Calu3 (cell line): ENCODE data around the gene ZNF341. TPM values are rescaled to one million over a fixed set of nuclear protein-coding genes. Genes with fewer than 3 reads are reported as not detected.

Experiments used
- BruUV-seq: library from RNA; stranded (reverse); fragments of 400-500 nt; replicated peaks from 2 replicates; lab custom pipeline; 2021; lab: Mats Ljungman, UMichigan
- CTCF ChIA-PET: fragments of 300-600 bp; sonication (Branson Sonifier 250); formaldehyde crosslinking; loops from one replicate; lab custom pipeline; 2022; ENCODE audit warnings: antibody characterized with exemption; lab: Charles Lee
- DNase-seq: peaks from one replicate; pipeline ENCODE4 v3.0.0; 2022
- H3K27ac Mint-ChIP-seq: one replicate; pipeline ENCODE4 v1.8.0; 2022; ENCODE audit warnings: mixed read lengths; ENCODE audit not compliant: unreplicated experiment
- H3K27me3 Mint-ChIP-seq: one replicate; pipeline ENCODE4 v1.8.0; 2022; ENCODE audit warnings: mixed read lengths; ENCODE audit not compliant: unreplicated experiment
- H3K36me3 Mint-ChIP-seq: one replicate; pipeline ENCODE4 v1.8.0; 2022; ENCODE audit warnings: mild to moderate bottlenecking, moderate library complexity, mixed read lengths; ENCODE audit not compliant: insufficient read depth, unreplicated experiment
- H3K4me1 Mint-ChIP-seq: one replicate; pipeline ENCODE4 v1.8.0; 2022; ENCODE audit warnings: mild to moderate bottlenecking, low read depth, mixed read lengths; ENCODE audit not compliant: unreplicated experiment
- H3K4me3 Mint-ChIP-seq: one replicate; pipeline ENCODE4 v1.8.0; 2022; ENCODE audit warnings: mild to moderate bottlenecking, low read depth, moderate library complexity, mixed read lengths; ENCODE audit not compliant: unreplicated experiment
- H3K9me3 Mint-ChIP-seq: one replicate; pipeline ENCODE4 v1.8.0; 2022; ENCODE audit warnings: low read depth, mixed read lengths; ENCODE audit not compliant: unreplicated experiment
- intact Hi-C: fragments of 100-400 bp; cut with micrococcal nuclease; formaldehyde crosslinking; loops from one replicate; pipeline ENCODE4 v1.10.0; 2022; ENCODE audit not compliant: unreplicated experiment
- total RNA-seq: library from RNA; stranded (reverse); gene quantifications from 2 replicates; pipeline ENCODE4 v1.2.3, GENCODE V29; 2022
- TF ChIP-seq, protein P1 (sequence below): fragments of 200-600 bp; IDR thresholded peaks from one replicate; pipeline ENCODE4 v1.8.0; 2022; ENCODE audit warnings: antibody characterized with exemption; ENCODE audit not compliant: unreplicated experiment

ZNF341 gene
- total RNA-seq, 1 experiment from 2014 or later, result 12.9 TPM

DNA sequence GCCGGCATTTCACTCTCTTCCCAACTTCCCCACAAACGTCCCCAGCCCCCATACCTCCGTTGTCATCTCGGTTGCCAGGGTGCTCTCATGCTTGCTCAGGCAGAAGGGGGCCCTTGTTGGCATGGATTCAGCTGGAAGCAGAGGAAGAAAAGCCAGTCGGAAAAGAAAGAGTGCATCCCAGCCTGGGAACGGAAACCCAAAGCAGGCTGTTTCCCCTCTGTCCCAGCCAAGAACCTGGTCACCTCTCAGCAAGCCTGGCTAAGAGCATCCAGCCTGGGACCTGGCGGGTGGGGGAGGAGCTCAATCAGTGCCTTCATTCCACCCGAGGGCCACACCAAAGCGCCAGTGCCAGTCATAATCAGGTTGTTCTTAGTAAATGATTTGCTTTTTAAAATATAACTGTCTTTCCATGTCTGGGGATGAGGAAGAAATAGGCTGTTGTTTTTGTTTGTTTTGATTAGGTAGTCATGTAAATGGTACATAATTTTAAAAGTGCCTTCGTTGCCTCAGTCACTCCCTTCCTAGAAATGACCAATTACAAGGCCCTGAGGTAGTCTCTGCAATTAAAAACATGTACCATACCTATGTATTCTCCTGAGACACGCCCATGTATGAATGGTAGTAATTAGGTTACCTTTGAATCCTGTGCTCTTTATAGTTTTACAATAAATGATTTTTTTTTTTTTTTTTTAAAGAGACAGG, 100.5 kb downstream of the ZNF341 start:
- BruUV-seq, result no TSS peak
- H3K4me1 Mint-ChIP-seq, result peaks cover 83% of the 10 kb centered on the region
- intact Hi-C loops, result loop anchor here (2.0 kb wide), 1 partner anchor 35 kb away; no protein-coding TSS in a partner anchor
- no peaks in the 10 kb centered on the region for H3K27me3 Mint-ChIP-seq
- no peak overlapping the region for H3K4me3 Mint-ChIP-seq
- CTCF ChIA-PET, result interaction anchor here (1.0 kb wide), 1 partner anchor 19 kb away, joined by 3 read pairs; no protein-coding TSS in a partner anchor
- peaks cover 28% of the 10 kb centered on the region for H3K36me3 Mint-ChIP-seq
- no peak for DNase-seq
- no peak overlapping the region for H3K27ac Mint-ChIP-seq
- TF ChIP-seq, protein P1, sequence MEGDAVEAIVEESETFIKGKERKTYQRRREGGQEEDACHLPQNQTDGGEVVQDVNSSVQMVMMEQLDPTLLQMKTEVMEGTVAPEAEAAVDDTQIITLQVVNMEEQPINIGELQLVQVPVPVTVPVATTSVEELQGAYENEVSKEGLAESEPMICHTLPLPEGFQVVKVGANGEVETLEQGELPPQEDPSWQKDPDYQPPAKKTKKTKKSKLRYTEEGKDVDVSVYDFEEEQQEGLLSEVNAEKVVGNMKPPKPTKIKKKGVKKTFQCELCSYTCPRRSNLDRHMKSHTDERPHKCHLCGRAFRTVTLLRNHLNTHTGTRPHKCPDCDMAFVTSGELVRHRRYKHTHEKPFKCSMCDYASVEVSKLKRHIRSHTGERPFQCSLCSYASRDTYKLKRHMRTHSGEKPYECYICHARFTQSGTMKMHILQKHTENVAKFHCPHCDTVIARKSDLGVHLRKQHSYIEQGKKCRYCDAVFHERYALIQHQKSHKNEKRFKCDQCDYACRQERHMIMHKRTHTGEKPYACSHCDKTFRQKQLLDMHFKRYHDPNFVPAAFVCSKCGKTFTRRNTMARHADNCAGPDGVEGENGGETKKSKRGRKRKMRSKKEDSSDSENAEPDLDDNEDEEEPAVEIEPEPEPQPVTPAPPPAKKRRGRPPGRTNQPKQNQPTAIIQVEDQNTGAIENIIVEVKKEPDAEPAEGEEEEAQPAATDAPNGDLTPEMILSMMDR, result no peak
- no peaks in the 10 kb centered on the region for H3K9me3 Mint-ChIP-seq

DNA sequence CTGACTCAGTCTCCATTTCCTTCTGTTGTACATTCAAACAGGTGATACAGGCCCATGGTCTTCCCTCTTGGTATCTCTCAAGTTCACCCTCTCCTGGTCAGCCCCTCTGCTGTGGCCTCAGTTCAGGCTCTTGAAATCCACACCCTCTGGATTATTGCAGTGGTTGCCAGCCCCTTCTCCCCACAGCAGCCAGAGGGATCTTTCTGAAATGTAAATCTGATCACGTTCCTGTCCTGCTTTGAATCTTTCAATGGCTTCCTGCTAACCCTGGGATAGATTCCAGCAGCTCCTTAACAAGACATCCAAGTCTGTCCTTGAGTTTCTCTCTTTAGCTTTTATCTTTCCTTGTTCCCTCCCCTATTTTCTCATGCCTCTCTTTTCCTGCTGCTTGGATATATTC, 101.5 kb downstream of the ZNF341 start:
- intact Hi-C loops, result loop anchor here (2.0 kb wide), 1 partner anchor 37 kb away; no protein-coding TSS in a partner anchor
- peaks cover 28% of the 10 kb centered on the region for H3K36me3 Mint-ChIP-seq
- TF ChIP-seq, protein P1, result no peak
- H3K27me3 Mint-ChIP-seq, result no peaks in the 10 kb centered on the region
- no peak for DNase-seq
- no peaks in the 10 kb centered on the region for H3K9me3 Mint-ChIP-seq
- H3K4me1 Mint-ChIP-seq, result peaks cover 85% of the 10 kb centered on the region
- no peak overlapping the region for H3K4me3 Mint-ChIP-seq
- BruUV-seq, result no TSS peak
- CTCF ChIA-PET, result no interaction called here
- peak overlapping the region; percentile 17 for H3K27ac Mint-ChIP-seq

DNA sequence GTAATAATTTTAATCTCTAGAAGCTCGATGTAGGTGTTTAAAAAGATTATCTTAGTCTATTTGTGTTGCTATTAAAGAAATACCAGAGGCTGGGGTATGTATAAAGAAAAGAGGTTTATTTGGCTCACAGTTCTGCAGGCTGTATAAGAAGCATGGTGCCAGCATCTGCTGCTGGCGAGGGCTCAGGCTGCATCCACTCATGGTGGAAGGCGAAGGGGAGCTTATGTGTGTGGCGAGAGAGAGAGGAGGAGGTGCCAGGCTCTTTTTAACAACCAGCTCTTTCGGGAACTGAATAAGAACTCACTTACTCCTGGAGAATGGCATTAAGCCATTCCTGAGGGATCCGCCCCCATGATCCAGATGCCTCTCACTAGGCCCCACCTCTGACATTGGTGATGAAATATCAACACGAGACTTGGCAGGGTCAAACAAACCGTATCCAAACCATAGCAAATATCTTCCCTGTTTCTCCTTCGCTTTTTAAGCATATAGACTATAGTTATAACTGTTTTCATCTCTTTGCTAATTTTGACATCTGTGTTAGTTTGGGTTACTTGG, 103.9 kb downstream of the ZNF341 start:
- intact Hi-C loops, result no loop called here
- peaks cover 88% of the 10 kb centered on the region for H3K4me1 Mint-ChIP-seq
- no peaks in the 10 kb centered on the region for H3K9me3 Mint-ChIP-seq
- TF ChIP-seq, protein P1, result no peak
- CTCF ChIA-PET, result interaction anchor here (0.5 kb wide), 1 partner anchor 208 kb away, joined by 3 read pairs; no protein-coding TSS in a partner anchor
- no peak overlapping the region for H3K27ac Mint-ChIP-seq
- no peak overlapping the region for H3K4me3 Mint-ChIP-seq
- no TSS peak for BruUV-seq
- H3K27me3 Mint-ChIP-seq, result no peaks in the 10 kb centered on the region
- peaks cover 36% of the 10 kb centered on the region for H3K36me3 Mint-ChIP-seq
- no peak for DNase-seq

DNA sequence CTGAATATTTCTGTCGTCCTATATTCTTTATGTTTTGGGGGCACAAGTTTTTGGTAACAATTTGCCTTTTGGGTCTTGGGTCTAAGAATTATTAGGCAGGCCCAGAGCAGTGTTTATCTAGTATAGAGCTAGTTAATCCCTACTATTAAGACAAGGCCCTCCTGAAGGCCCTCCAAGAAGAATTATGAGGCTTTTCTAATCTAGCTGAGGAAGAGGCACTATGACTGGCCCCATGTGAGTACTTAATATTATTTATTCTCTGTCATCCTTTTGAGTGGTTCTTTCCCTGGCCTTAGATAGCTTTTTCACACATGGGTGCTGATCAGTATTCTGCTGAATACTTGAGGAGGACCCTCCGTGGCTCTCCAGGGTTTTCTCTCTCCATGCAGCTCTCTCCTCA, 104.5 kb downstream of the ZNF341 start:
- Mint-ChIP-seq H3K27me3 (no peaks in the 10 kb centered on the region), H3K36me3 (peaks cover 31% of the 10 kb centered on the region), H3K4me3 (no peak overlapping the region), H3K4me1 (peaks cover 92% of the 10 kb centered on the region), H3K9me3 (no peaks in the 10 kb centered on the region), H3K27ac (no peak overlapping the region)
- intact Hi-C loops, result no loop called here
- CTCF ChIA-PET, result no interaction called here
- TF ChIP-seq, protein P1, result no peak
- no TSS peak for BruUV-seq
- DNase-seq, result no peak
